Neuronal stem cell (in vitro differentiated cells): ENCODE measurements around the gene RAB14. TPM values are rescaled to one million over a fixed set of nuclear protein-coding genes. Genes with fewer than 3 reads are reported as not detected.

Source experiments
- DNase-seq: peaks from one replicate; pipeline ENCODE4 v3.0.0-alpha.2; 2013; ENCODE audit warnings: low spot score
- H2AFZ ChIP-seq: one replicate; pipeline ENCODE4 v1.6.1; 2013; ENCODE audit warnings: mild to moderate bottlenecking, low read length, inconsistent platforms
- H2AK5ac ChIP-seq: 2 replicates; pipeline ENCODE4 v1.6.1; 2013; ENCODE audit warnings: low read depth, mild to moderate bottlenecking, inconsistent platforms, low read length, moderate library complexity, mixed read lengths
- H2BK120ac ChIP-seq: 2 replicates; pipeline ENCODE4 v1.6.1; 2013; ENCODE audit warnings: low read depth, mild to moderate bottlenecking, inconsistent platforms, low read length, moderate library complexity, mixed read lengths
- H2BK12ac ChIP-seq: one replicate; pipeline ENCODE4 v1.6.1; 2013; ENCODE audit warnings: low read length, inconsistent platforms
- H2BK15ac ChIP-seq: 2 replicates; pipeline ENCODE4 v1.6.1; 2013; ENCODE audit warnings: mild to moderate bottlenecking, low read length, inconsistent platforms, mixed read lengths
- H2BK5ac ChIP-seq: one replicate; pipeline ENCODE4 v1.6.1; 2013; ENCODE audit warnings: inconsistent platforms, mild to moderate bottlenecking, low read length, moderate library complexity
- H3K14ac ChIP-seq: one replicate; pipeline ENCODE4 v1.6.1; 2013; ENCODE audit warnings: low read length, inconsistent platforms
- H3K18ac ChIP-seq: 2 replicates; pipeline ENCODE4 v1.6.1; 2013; ENCODE audit warnings: low read length, inconsistent platforms
- H3K23ac ChIP-seq: 2 replicates; pipeline ENCODE4 v1.6.1; 2013; ENCODE audit warnings: low read depth, mild to moderate bottlenecking, mixed read lengths, low read length, inconsistent platforms; ENCODE audit not compliant: poor library complexity
- H3K27ac ChIP-seq: replicated peaks from 3 replicates; pipeline ENCODE4 v1.5.1; 2013; ENCODE audit warnings: low read length, inconsistent platforms
- H3K27me3 ChIP-seq, 3 experiments: 2 replicates each; pipeline ENCODE4 v1.6.1; 2013; ENCODE audit warnings: low read length in 3 of 3, mild to moderate bottlenecking in 2 of 3, inconsistent platforms in 1 of 3, low read depth in 1 of 3, mixed read lengths in 1 of 3, moderate library complexity in 1 of 3; ENCODE audit not compliant: control insufficient read depth in 3 of 3, insufficient read depth in 3 of 3
- H3K36me3 ChIP-seq, 2 donors: replicated peaks in 1 of 2; 2 replicates each; pipeline ENCODE4 v1.6.1; 2013; ENCODE audit warnings: low read length in 2 of 2; ENCODE audit not compliant: control insufficient read depth in 2 of 2, insufficient read depth in 2 of 2
- H3K4ac ChIP-seq: 2 replicates; pipeline ENCODE4 v1.6.1; 2013; ENCODE audit warnings: inconsistent platforms, mild to moderate bottlenecking, low read length, moderate library complexity
- H3K4me1 ChIP-seq, 2 donors: 1 replicate in 1 of 2; 2 replicates in 1 of 2; pipeline ENCODE4 v1.6.1; 2013; ENCODE audit warnings: low read length in 2 of 2, low read depth in 1 of 2; ENCODE audit not compliant: control insufficient read depth in 2 of 2, insufficient read depth in 1 of 2
- H3K4me2 ChIP-seq: one replicate; pipeline ENCODE4 v1.6.1; 2013; ENCODE audit warnings: mild to moderate bottlenecking, low read length, inconsistent platforms; ENCODE audit not compliant: insufficient read depth, poor library complexity, severe bottlenecking
- H3K4me3 ChIP-seq, 2 donors: 2 replicates each; pipeline ENCODE4 v1.5.1; 2013; ENCODE audit warnings: low read length in 2 of 2, mild to moderate bottlenecking in 2 of 2, inconsistent platforms in 1 of 2, moderate library complexity in 1 of 2
- H3K79me1 ChIP-seq: one replicate; pipeline ENCODE4 v1.6.1; 2013; ENCODE audit warnings: low read depth, mild to moderate bottlenecking, inconsistent platforms, low read length, moderate library complexity
- H3K9ac ChIP-seq: one replicate; pipeline ENCODE4 v1.6.1; 2013; ENCODE audit warnings: mild to moderate bottlenecking, low read depth, low read length, inconsistent platforms; ENCODE audit not compliant: poor library complexity
- H3K9me3 ChIP-seq, 2 donors: replicated peaks in 1 of 2; 2 replicates each; pipeline versions ENCODE3 to v1.6.1; 2013; ENCODE audit warnings: low read length in 2 of 2, mild to moderate bottlenecking in 2 of 2, inconsistent platforms in 1 of 2, low read depth in 1 of 2, mixed read lengths in 1 of 2, moderate library complexity in 1 of 2; ENCODE audit not compliant: control insufficient read depth in 2 of 2, insufficient read depth in 1 of 2
- H4K8ac ChIP-seq: one replicate; pipeline ENCODE4 v1.6.1; 2013; ENCODE audit warnings: low read depth, mild to moderate bottlenecking, inconsistent platforms, low read length, moderate library complexity
- H4K91ac ChIP-seq: one replicate; pipeline ENCODE4 v1.6.1; 2013; ENCODE audit warnings: low read length, low read depth, mild to moderate bottlenecking, inconsistent platforms; ENCODE audit not compliant: poor library complexity
- whole genome bisulfite sequencing, 2 donors: extraction: QIAGEN DNeasy Blood & Tissue Kit; methylation state at CpG; one replicate each; pipeline ENCODE4 v1.1.7; 2013; ENCODE audit warnings: missing lambda C conversion rate in 2 of 2, mixed read lengths in 1 of 2; ENCODE audit not compliant: insufficient read length in 2 of 2, insufficient replicate concordance in 1 of 2; ENCODE audit errors: extremely low coverage in 2 of 2; 5-methylcytosine and 5-hydroxymethylcytosine counted together
- polyA plus RNA-seq, 2 experiments: library from polyadenylated mRNA; stranded (reverse); fragments of 200-250 nt; gene quantifications; one replicate each; pipeline ENCODE4 v1.2.3, GENCODE V29; 2013

RAB14 gene
- 29.6 TPM for polyA plus RNA-seq (2013, experiment 1 of 2)
- polyA plus RNA-seq (2013, experiment 2 of 2): 31.0 TPM

- no CpG with 5 or more reads among the region's 55 CpGs for WGBS, 2 donors
- peak; percentile 96 for DNase-seq
Observed at GRCh38 chr9:121201738-121202533, at the start of gene RAB14. RAB14 (minus strand) TSS chr9:121201869; CDS start chr9:121193412, 8,457 bp downstream.

GRCh38 chr9:121249563-121249962 lies 47.9 kb upstream of the RAB14 start:
- no peaks in the 10 kb centered on the region for H3K36me3 ChIP-seq
- H4K8ac ChIP-seq: no peak overlapping the region
- no peaks in the 10 kb centered on the region for H3K79me1 ChIP-seq
- no peak overlapping the region for H3K18ac ChIP-seq
- no peak overlapping the region for H2BK5ac ChIP-seq
- H2AK5ac ChIP-seq: no peak overlapping the region
- H3K4me1 ChIP-seq: peaks cover 2 to 6% of the 10 kb centered on the region in 2 donors
- H3K9me3 ChIP-seq: peaks cover 2% of the 10 kb centered on the region in 2 donors
- no peak overlapping the region for H3K4me2 ChIP-seq
- no peak overlapping the region for H3K23ac ChIP-seq
- no peak overlapping the region for H4K91ac ChIP-seq
- DNase-seq: no peak
- WGBS, 2 donors: no CpG with 5 or more reads among the region's 3 CpGs
- H3K9ac ChIP-seq: no peak overlapping the region
- H3K4me3 ChIP-seq: no peak overlapping the region
- H2BK15ac ChIP-seq: no peak overlapping the region
- no peak overlapping the region for H2BK120ac ChIP-seq
- H3K27ac ChIP-seq: no peak overlapping the region
- no peaks in the 10 kb centered on the region for H3K27me3 ChIP-seq
- no peak overlapping the region for H2BK12ac ChIP-seq
- no peak overlapping the region for H3K4ac ChIP-seq
- H3K14ac ChIP-seq: no peak overlapping the region
- no peak overlapping the region for H2AFZ ChIP-seq

More at GRCh38 chr9:121201738-121202533, at the start of gene RAB14:
- no peak within 1 kb of the TSS for H3K4ac ChIP-seq
- peak within 1 kb of the TSS; percentile 92 for H2AK5ac ChIP-seq
- no peaks in the 10 kb centered on the region for H3K9me3 ChIP-seq
- H3K14ac ChIP-seq: peak within 1 kb of the TSS; percentile 56
- H3K36me3 ChIP-seq: no peaks in the 10 kb centered on the region
- H2BK5ac ChIP-seq: peak within 1 kb of the TSS; percentile 94
- H3K23ac ChIP-seq: peak within 1 kb of the TSS; percentile 61
- peak within 1 kb of the TSS; percentile 99 for H3K9ac ChIP-seq
- peak within 1 kb of the TSS; percentile 97 for H4K91ac ChIP-seq
- peak within 1 kb of the TSS; percentile 83 to 100 for H3K4me3 ChIP-seq
- peak within 1 kb of the TSS; percentile 98 for H3K18ac ChIP-seq
- H2BK15ac ChIP-seq: no peak within 1 kb of the TSS
- no peaks in the 10 kb centered on the region for H3K27me3 ChIP-seq
- H3K4me1 ChIP-seq: peaks cover 8 to 17% of the 10 kb centered on the region in 2 donors
- peak within 1 kb of the TSS; percentile 74 for H3K27ac ChIP-seq
- no peak within 1 kb of the TSS for H4K8ac ChIP-seq
- H2AFZ ChIP-seq: peak within 1 kb of the TSS; percentile 90
- peak within 1 kb of the TSS; percentile 58 for H2BK12ac ChIP-seq
- H3K4me2 ChIP-seq: peak within 1 kb of the TSS; percentile 63
- H3K79me1 ChIP-seq: peaks cover 5% of the 10 kb centered on the region
- H2BK120ac ChIP-seq: no peak within 1 kb of the TSS

GRCh38 chr9:121246821-121247561 lies 45.3 kb upstream of the RAB14 start:
- Histone ChIP-seq H3K27ac (no peak overlapping the region), H3K18ac (no peak overlapping the region), H3K4me1 (no peaks in the 10 kb centered on the region), H3K4me3 (no peak overlapping the region), H4K8ac (no peak overlapping the region), H2BK5ac (no peak overlapping the region), H2BK120ac (no peak overlapping the region), H4K91ac (no peak overlapping the region), H3K27me3 (no peaks in the 10 kb centered on the region), H2BK12ac (no peak overlapping the region), H3K9ac (no peak overlapping the region), H3K4ac (no peak overlapping the region), H3K14ac (no peak overlapping the region), H3K9me3 (peaks cover 0 to 2% of the 10 kb centered on the region in 2 donors), H3K4me2 (no peak overlapping the region), H3K36me3 (no peaks in the 10 kb centered on the region), H2BK15ac (no peak overlapping the region), H3K23ac (no peak overlapping the region), H2AFZ (no peak overlapping the region), H3K79me1 (no peaks in the 10 kb centered on the region), H2AK5ac (no peak overlapping the region)
- WGBS, 2 donors: no CpG with 5 or more reads among the region's 12 CpGs
- DNase-seq: no peak

- Histone ChIP-seq H2BK120ac (no peak overlapping the region), H3K4ac (no peak overlapping the region), H2BK15ac (no peak overlapping the region), H2AK5ac (no peak overlapping the region), H2BK12ac (no peak overlapping the region), H3K4me3 (no peak overlapping the region), H3K4me1 (peaks cover 0 to 2% of the 10 kb centered on the region in 2 donors), H4K91ac (no peak overlapping the region), H2BK5ac (no peak overlapping the region), H2AFZ (peak overlapping the region; percentile 23), H3K14ac (no peak overlapping the region), H3K79me1 (no peaks in the 10 kb centered on the region), H3K4me2 (no peak overlapping the region), H3K9me3 (peaks cover 0 to 2% of the 10 kb centered on the region in 2 donors), H3K23ac (no peak overlapping the region), H3K18ac (no peak overlapping the region), H3K9ac (no peak overlapping the region), H4K8ac (no peak overlapping the region), H3K27me3 (no peaks in the 10 kb centered on the region), H3K36me3 (no peaks in the 10 kb centered on the region), H3K27ac (no peak overlapping the region)
- WGBS, 2 donors: no CpG with 5 or more reads among the region's 4 CpGs
- no peak for DNase-seq
Observed at GRCh38 chr9:121242959-121243346, 41.3 kb upstream of the RAB14 start.
